Astrocyte (in vitro differentiated cells and primary cell): ENCODE results near the gene ERF. TPM values are rescaled to one million over a fixed set of nuclear protein-coding genes. Genes with fewer than 3 reads are reported as not detected.

ENCODE experiments used
- DNase-seq: peaks from one replicate; pipeline ENCODE4 v3.0.0-alpha.2; 2010; ENCODE audit warnings: low read depth
- FAIRE-seq: peaks from 2 replicates; lab custom pipeline; 2011; peaks lifted over from hg19 to GRCh38; lab: Jason Lieb, UNC
- H2AFZ ChIP-seq: 2 replicates; pipeline ENCODE4 v1.6.0; 2012; ENCODE audit warnings: low read depth, low read length, inconsistent platforms
- H3K27ac ChIP-seq: 2 replicates; pipeline ENCODE4 v1.5.1; 2011; ENCODE audit warnings: low read depth, low read length, inconsistent platforms
- H3K27me3 ChIP-seq: 2 replicates; pipeline ENCODE4 v1.6.0; 2011; ENCODE audit warnings: low read length, inconsistent platforms; ENCODE audit not compliant: insufficient read depth
- H3K36me3 ChIP-seq: 2 replicates; pipeline ENCODE4 v1.5.1; 2011; ENCODE audit warnings: low read length, inconsistent platforms; ENCODE audit not compliant: insufficient read depth
- H3K4me1 ChIP-seq: 2 replicates; pipeline ENCODE4 v1.5.1; 2011; ENCODE audit warnings: low read length, inconsistent platforms; ENCODE audit not compliant: insufficient read depth
- H3K4me2 ChIP-seq: 2 replicates; pipeline ENCODE4 v1.6.0; 2012; ENCODE audit warnings: low read length, inconsistent platforms
- H3K4me3 ChIP-seq: 2 replicates; pipeline ENCODE4 v1.5.1; 2011; ENCODE audit warnings: low read depth, mild to moderate bottlenecking, low read length, inconsistent platforms; ENCODE audit not compliant: insufficient read depth
- H3K79me2 ChIP-seq: 2 replicates; pipeline ENCODE4 v1.6.0; 2012; ENCODE audit warnings: mild to moderate bottlenecking, low read length, inconsistent platforms; ENCODE audit not compliant: insufficient read depth
- H3K9ac ChIP-seq: 2 replicates; pipeline ENCODE4 v1.6.0; 2012; ENCODE audit warnings: mild to moderate bottlenecking, low read length, inconsistent platforms
- H3K9me3 ChIP-seq: 2 replicates; pipeline ENCODE4 v1.5.1; 2012; ENCODE audit warnings: low read depth, mild to moderate bottlenecking, low read length, inconsistent platforms; ENCODE audit not compliant: insufficient read depth
- H4K20me1 ChIP-seq: 2 replicates; pipeline ENCODE4 v1.6.0; 2012; ENCODE audit warnings: low read length, inconsistent platforms; ENCODE audit not compliant: insufficient read depth
- H3K27ac Mint-ChIP-seq: one replicate; pipeline ENCODE4 v1.8.0; 2021; ENCODE audit warnings: mild to moderate bottlenecking, mixed read lengths; ENCODE audit not compliant: unreplicated experiment
- H3K27me3 Mint-ChIP-seq: one replicate; pipeline ENCODE4 v1.8.0; 2021; ENCODE audit warnings: low read depth, mixed read lengths; ENCODE audit not compliant: unreplicated experiment
- H3K36me3 Mint-ChIP-seq: one replicate; pipeline ENCODE4 v1.8.0; 2021; ENCODE audit warnings: low read depth, mixed read lengths; ENCODE audit not compliant: unreplicated experiment
- H3K4me1 Mint-ChIP-seq: one replicate; pipeline ENCODE4 v1.8.0; 2021; ENCODE audit warnings: low read depth, mixed read lengths; ENCODE audit not compliant: unreplicated experiment
- H3K4me3 Mint-ChIP-seq: one replicate; pipeline ENCODE4 v1.8.0; 2021; ENCODE audit warnings: mild to moderate bottlenecking, moderate library complexity, mixed read lengths; ENCODE audit not compliant: unreplicated experiment
- H3K9me3 Mint-ChIP-seq: one replicate; pipeline ENCODE4 v1.8.0; 2021; ENCODE audit warnings: mild to moderate bottlenecking, mixed read lengths; ENCODE audit not compliant: unreplicated experiment
- EZH2 ChIP-seq: IDR thresholded peaks from 2 replicates; pipeline ENCODE4 v1.6.1; 2012; ENCODE audit warnings: mild to moderate bottlenecking, low read length, inconsistent platforms; ENCODE audit not compliant: insufficient read depth
- total RNA-seq: library from RNA; stranded (reverse); gene quantifications from 2 replicates; pipeline ENCODE4 v1.2.1, GENCODE V29; 2021
- TF ChIP-seq, protein P1 (sequence below): IDR thresholded peaks from 2 replicates; pipeline ENCODE4 v1.5.1; 2011; ENCODE audit warnings: low read depth, mild to moderate bottlenecking, inconsistent platforms, low read length, moderate library complexity; ENCODE audit not compliant: insufficient read depth

ERF gene
- total RNA-seq, 1 donor from 2014 or later, result 108 TPM

DNA sequence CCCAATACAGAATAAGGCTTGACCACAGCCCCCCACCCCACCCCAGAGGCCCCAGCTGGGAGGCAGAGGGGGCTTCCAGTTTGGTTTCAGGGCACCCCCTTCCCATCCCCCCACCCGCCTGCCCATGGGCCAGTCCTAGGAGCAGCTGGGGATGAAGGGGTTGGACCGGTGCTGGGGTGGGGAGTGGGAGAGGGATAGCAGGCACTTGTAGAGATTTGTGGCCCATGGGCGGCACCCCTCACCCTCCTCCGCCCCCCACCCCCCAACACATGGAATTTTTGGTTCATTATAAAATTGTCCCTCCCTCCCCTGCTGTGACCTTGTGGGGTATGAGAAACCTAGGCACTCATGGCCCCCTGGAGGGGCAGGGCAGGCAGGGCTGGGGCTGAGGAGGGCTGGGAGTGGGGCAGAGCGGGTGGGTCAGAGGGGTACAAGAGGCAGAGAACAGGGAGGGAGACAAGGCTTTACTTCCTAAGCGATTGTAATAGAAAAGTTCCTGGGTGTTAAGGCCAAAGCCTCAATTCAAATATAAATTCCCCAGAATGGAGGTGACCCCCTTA, 7.2 kb downstream of the ERF start:
- peaks cover 38% of the 10 kb centered on the region for H3K4me1 Mint-ChIP-seq
- no peak overlapping the region for H3K4me3 Mint-ChIP-seq
- Histone ChIP-seq H3K9me3 (no peaks in the 10 kb centered on the region), H3K36me3 (peaks cover 13% of the 10 kb centered on the region), H3K4me1 (peaks cover 39% of the 10 kb centered on the region), H3K9ac (peak overlapping the region; percentile 45), H3K79me2 (peaks cover 56% of the 10 kb centered on the region), H2AFZ (no peak overlapping the region), H3K4me3 (no peak overlapping the region), H4K20me1 (peaks cover 56% of the 10 kb centered on the region), H3K4me2 (no peak overlapping the region), H3K27me3 (no peaks in the 10 kb centered on the region), H3K27ac (peak overlapping the region; percentile 53)
- H3K27me3 Mint-ChIP-seq, result no peaks in the 10 kb centered on the region
- DNase-seq (no peak), FAIRE-seq (no peak)
- H3K27ac Mint-ChIP-seq, result peak overlapping the region; percentile 89
- peaks cover 3% of the 10 kb centered on the region for H3K9me3 Mint-ChIP-seq
- TF ChIP-seq, protein P1, sequence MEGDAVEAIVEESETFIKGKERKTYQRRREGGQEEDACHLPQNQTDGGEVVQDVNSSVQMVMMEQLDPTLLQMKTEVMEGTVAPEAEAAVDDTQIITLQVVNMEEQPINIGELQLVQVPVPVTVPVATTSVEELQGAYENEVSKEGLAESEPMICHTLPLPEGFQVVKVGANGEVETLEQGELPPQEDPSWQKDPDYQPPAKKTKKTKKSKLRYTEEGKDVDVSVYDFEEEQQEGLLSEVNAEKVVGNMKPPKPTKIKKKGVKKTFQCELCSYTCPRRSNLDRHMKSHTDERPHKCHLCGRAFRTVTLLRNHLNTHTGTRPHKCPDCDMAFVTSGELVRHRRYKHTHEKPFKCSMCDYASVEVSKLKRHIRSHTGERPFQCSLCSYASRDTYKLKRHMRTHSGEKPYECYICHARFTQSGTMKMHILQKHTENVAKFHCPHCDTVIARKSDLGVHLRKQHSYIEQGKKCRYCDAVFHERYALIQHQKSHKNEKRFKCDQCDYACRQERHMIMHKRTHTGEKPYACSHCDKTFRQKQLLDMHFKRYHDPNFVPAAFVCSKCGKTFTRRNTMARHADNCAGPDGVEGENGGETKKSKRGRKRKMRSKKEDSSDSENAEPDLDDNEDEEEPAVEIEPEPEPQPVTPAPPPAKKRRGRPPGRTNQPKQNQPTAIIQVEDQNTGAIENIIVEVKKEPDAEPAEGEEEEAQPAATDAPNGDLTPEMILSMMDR, result no peak
- no peak for TF ChIP-seq EZH2
- H3K36me3 Mint-ChIP-seq, result peaks cover 6% of the 10 kb centered on the region

DNA sequence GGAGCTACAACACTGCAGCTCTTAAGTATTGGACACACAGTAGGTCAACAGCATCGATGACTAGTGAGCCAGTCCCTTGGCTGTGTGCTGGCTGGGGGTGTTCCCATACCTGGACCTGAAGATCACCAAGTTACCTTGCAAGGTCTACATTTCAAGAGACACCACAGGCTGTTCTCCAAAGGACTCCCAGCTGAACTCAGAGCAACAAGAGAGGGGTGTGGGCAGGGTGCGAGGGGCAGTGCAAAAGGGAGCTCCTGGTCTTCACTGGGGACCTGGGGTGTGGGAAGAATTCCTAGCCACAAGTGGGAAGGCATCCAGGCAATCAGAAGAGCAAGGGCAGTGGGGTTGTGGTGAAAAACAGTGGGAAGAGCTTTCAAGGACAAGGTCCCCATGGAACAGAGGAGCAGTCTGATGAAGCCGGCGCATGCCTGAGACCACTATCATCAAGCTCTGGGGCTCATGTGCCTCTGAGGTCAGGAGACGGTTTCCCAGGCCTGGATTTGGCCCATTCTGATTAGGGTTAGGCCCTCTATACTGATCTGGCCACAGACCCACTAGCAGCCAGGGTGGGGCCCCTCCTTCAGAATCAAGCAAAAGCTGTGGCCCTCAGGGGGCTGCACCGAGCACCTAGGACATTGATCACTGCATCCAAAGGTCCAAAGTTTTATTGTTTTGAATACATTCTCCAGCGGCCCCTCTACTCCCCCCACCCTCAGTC, 7.8 kb downstream of the ERF start:
- H3K36me3 Mint-ChIP-seq, result peaks cover 6% of the 10 kb centered on the region
- FAIRE-seq, result no peak
- no peak for DNase-seq
- H2AFZ ChIP-seq, result no peak overlapping the region
- H3K27me3 Mint-ChIP-seq, result no peaks in the 10 kb centered on the region
- peaks cover 51% of the 10 kb centered on the region for H3K79me2 ChIP-seq
- H3K4me3 Mint-ChIP-seq, result peak overlapping the region; percentile 47
- peak overlapping the region; percentile 45 for H3K9ac ChIP-seq
- H3K4me2 ChIP-seq, result no peak overlapping the region
- H3K27ac ChIP-seq, result peak overlapping the region; percentile 53
- H3K9me3 ChIP-seq, result no peaks in the 10 kb centered on the region
- H3K27me3 ChIP-seq, result no peaks in the 10 kb centered on the region
- H3K36me3 ChIP-seq, result peaks cover 13% of the 10 kb centered on the region
- H4K20me1 ChIP-seq, result peaks cover 51% of the 10 kb centered on the region
- H3K4me3 ChIP-seq, result no peak overlapping the region
- H3K4me1 Mint-ChIP-seq, result peaks cover 38% of the 10 kb centered on the region
- peaks cover 38% of the 10 kb centered on the region for H3K4me1 ChIP-seq
- peak overlapping the region; percentile 89 for H3K27ac Mint-ChIP-seq
- TF ChIP-seq, protein P1, result no peak
- no peak for TF ChIP-seq EZH2
- H3K9me3 Mint-ChIP-seq, result peaks cover 3% of the 10 kb centered on the region
